Uterus (tissue), 4 donors: ENCODE data around the gene CPNE7. TPM values are rescaled to one million over a fixed set of nuclear protein-coding genes. Genes with fewer than 3 reads are reported as not detected.

Experiments
- DNase-seq, 2 donors: peaks; one replicate each; pipeline ENCODE4 v3.0.0-alpha.2; 2019 to 2020
- H3K27ac ChIP-seq, 2 donors: fragments of 200-600 bp; sonication (generic); 1 replicate in 1 of 2; 2 replicates in 1 of 2; pipeline ENCODE4 v1.5.1; 2016 to 2018
- H3K27me3 ChIP-seq, 2 donors: fragments of 200-600 bp; sonication (generic); one replicate each; pipeline ENCODE4 v1.5.1; 2018 to 2019; ENCODE audit warnings: control low read depth in 1 of 2
- H3K36me3 ChIP-seq, 2 donors: fragments of 200-600 bp; sonication (generic); one replicate each; pipeline ENCODE4 v1.5.1; 2019; ENCODE audit warnings: control low read depth in 1 of 2
- H3K4me1 ChIP-seq, 2 donors: fragments of 200-600 bp; sonication (generic); one replicate each; pipeline ENCODE4 v1.5.1; 2018 to 2019; ENCODE audit warnings: control low read depth in 1 of 2
- H3K4me3 ChIP-seq, 2 donors: fragments of 200-600 bp; sonication (generic); 1 replicate in 1 of 2; 2 replicates in 1 of 2; pipeline ENCODE4 v1.5.1; 2018 to 2019; ENCODE audit warnings: mild to moderate bottlenecking in 1 of 2
- H3K9me3 ChIP-seq, 2 donors: fragments of 200-600 bp; sonication (generic); one replicate each; pipeline ENCODE4 v1.5.1; 2019; ENCODE audit warnings: control low read depth in 1 of 2
- CTCF ChIP-seq, 4 experiments: fragments of 200-600 bp in 2 of 4; fragments of 450-650 bp in 2 of 4; sonication (generic) in 2 of 4; IDR thresholded peaks; one replicate each; pipeline ENCODE4 v1.5.1; 2016 to 2019; ENCODE audit warnings: antibody characterized with exemption in 4 of 4, mild to moderate bottlenecking in 2 of 4, moderate library complexity in 1 of 4
- POLR2A ChIP-seq, 2 donors: fragments of 450-650 bp; IDR thresholded peaks; one replicate each; pipeline ENCODE4 v1.6.1; 2016; ENCODE audit warnings: antibody characterized with exemption in 2 of 2, mild to moderate bottlenecking in 1 of 2, moderate library complexity in 1 of 2
- intact Hi-C: fragments of 100-400 bp; cut with DNase I; formaldehyde crosslinking; loops from one replicate; pipeline ENCODE4 v1.15.1; 2023; ENCODE audit warnings: low total_unique reads
- total RNA-seq, 4 donors: library from RNA; depleted of rRNA in 3 of 4; stranded (reverse); fragments of >200 nt in 3 of 4; gene quantifications; one replicate each; pipeline versions ENCODE4 v1.1.0 to v1.2.4, GENCODE V29; 2014 to 2023
- donor health status: DM: yes; HTN: yes; CAD: no.

CPNE7 gene
- total RNA-seq, 4 donors from 2014 or later = 0.14 to 0.85 TPM; not detected in 2

- Histone ChIP-seq H3K4me1 (peaks cover 0 to 17% of the 10 kb centered on the region in 2 donors), H3K27me3 (no peaks in the 10 kb centered on the region), H3K27ac (no peak overlapping the region), H3K4me3 (no peak overlapping the region), H3K36me3 (no peaks in the 10 kb centered on the region), H3K9me3 (no peaks in the 10 kb centered on the region)
- TF ChIP-seq POLR2A (IDR thresholded peaks at IDR 0.05) (no peak), CTCF (IDR thresholded peaks at IDR 0.05) (no peak)
- no peak for DNase-seq
- intact Hi-C loops = no loop called here
These were observed 12.6 kb upstream of the CPNE7 start for GRCh38 chr16:89562939-89563338.

- H3K27me3 ChIP-seq = no peaks in the 10 kb centered on the region
- no peak for DNase-seq
- H3K9me3 ChIP-seq = no peaks in the 10 kb centered on the region
- TF ChIP-seq POLR2A (IDR thresholded peaks at IDR 0.05) (no peak), CTCF (IDR thresholded peaks at IDR 0.05) (no peak)
- H3K27ac ChIP-seq = no peak overlapping the region
- no peak overlapping the region for H3K4me3 ChIP-seq
- intact Hi-C loops = no loop called here
- H3K4me1 ChIP-seq = peaks cover 0 to 17% of the 10 kb centered on the region in 2 donors
- no peaks in the 10 kb centered on the region for H3K36me3 ChIP-seq
These were observed 11.7 kb upstream of the CPNE7 start for GRCh38 chr16:89563639-89564392.

GRCh38 chr16:89564476-89565255, 10.9 kb upstream of the CPNE7 start:
- TF ChIP-seq POLR2A (IDR thresholded peaks at IDR 0.05) (no peak), CTCF (IDR thresholded peaks at IDR 0.05) (no peak)
- intact Hi-C loops = no loop called here
- H3K27ac ChIP-seq = no peak overlapping the region
- DNase-seq = no peak
- H3K36me3 ChIP-seq = no peaks in the 10 kb centered on the region
- no peaks in the 10 kb centered on the region for H3K9me3 ChIP-seq
- peaks cover 0 to 15% of the 10 kb centered on the region in 2 donors for H3K4me1 ChIP-seq
- no peaks in the 10 kb centered on the region for H3K27me3 ChIP-seq
- H3K4me3 ChIP-seq = no peak overlapping the region

- no peak for DNase-seq
- Histone ChIP-seq H3K36me3 (no peaks in the 10 kb centered on the region), H3K27ac (no peak overlapping the region), H3K27me3 (no peaks in the 10 kb centered on the region), H3K9me3 (no peaks in the 10 kb centered on the region), H3K4me3 (no peak overlapping the region), H3K4me1 (peaks cover 0 to 13% of the 10 kb centered on the region in 2 donors)
- TF ChIP-seq CTCF (IDR thresholded peaks at IDR 0.05) = no peak
- no peak for TF ChIP-seq POLR2A (IDR thresholded peaks at IDR 0.05)
- intact Hi-C loops = no loop called here
These were observed 10.4 kb upstream of the CPNE7 start for GRCh38 chr16:89565256-89565505.
